ENCODE measurements around the gene SAA1.

DNA sequence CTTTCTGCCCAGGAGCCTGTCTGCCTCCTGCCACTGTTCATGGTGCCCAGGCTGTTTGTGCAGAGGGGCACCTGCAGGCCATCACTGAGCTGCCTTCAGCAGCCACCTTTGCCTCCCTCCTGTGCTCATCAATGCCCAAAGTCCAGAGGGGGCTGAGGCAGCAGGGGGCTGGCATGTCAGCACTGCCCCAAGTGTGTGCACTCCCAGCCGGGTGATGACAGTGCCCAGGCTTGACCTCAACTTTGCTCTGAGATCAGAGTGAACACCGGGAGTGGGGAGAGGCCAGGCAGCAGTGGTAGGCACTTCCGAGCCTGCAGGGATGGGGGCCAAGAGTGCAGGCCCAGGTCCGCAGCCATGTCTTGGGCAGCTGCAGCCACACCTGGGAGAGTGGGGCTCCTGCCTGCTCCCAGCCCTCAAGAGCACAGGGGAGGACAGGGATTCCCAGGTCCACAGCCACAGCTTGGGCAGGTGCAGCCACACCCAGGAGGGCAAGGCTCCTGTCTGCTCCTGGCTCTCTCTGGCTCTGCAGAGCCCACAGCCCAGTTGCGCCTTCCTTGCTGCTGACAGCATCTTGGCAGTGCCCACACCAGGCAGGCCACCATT, 44.7 kb upstream of the SAA1 start:
- no peak for TF ChIP-seq POLR2AphosphoS5 (IDR thresholded peaks at IDR 0.05; ENCODE audit: low read depth, low read length)
- TF ChIP-seq, protein P1, sequence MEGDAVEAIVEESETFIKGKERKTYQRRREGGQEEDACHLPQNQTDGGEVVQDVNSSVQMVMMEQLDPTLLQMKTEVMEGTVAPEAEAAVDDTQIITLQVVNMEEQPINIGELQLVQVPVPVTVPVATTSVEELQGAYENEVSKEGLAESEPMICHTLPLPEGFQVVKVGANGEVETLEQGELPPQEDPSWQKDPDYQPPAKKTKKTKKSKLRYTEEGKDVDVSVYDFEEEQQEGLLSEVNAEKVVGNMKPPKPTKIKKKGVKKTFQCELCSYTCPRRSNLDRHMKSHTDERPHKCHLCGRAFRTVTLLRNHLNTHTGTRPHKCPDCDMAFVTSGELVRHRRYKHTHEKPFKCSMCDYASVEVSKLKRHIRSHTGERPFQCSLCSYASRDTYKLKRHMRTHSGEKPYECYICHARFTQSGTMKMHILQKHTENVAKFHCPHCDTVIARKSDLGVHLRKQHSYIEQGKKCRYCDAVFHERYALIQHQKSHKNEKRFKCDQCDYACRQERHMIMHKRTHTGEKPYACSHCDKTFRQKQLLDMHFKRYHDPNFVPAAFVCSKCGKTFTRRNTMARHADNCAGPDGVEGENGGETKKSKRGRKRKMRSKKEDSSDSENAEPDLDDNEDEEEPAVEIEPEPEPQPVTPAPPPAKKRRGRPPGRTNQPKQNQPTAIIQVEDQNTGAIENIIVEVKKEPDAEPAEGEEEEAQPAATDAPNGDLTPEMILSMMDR (IDR thresholded peaks at IDR 0.05): no peak
- TF ChIP-seq, protein P2, sequence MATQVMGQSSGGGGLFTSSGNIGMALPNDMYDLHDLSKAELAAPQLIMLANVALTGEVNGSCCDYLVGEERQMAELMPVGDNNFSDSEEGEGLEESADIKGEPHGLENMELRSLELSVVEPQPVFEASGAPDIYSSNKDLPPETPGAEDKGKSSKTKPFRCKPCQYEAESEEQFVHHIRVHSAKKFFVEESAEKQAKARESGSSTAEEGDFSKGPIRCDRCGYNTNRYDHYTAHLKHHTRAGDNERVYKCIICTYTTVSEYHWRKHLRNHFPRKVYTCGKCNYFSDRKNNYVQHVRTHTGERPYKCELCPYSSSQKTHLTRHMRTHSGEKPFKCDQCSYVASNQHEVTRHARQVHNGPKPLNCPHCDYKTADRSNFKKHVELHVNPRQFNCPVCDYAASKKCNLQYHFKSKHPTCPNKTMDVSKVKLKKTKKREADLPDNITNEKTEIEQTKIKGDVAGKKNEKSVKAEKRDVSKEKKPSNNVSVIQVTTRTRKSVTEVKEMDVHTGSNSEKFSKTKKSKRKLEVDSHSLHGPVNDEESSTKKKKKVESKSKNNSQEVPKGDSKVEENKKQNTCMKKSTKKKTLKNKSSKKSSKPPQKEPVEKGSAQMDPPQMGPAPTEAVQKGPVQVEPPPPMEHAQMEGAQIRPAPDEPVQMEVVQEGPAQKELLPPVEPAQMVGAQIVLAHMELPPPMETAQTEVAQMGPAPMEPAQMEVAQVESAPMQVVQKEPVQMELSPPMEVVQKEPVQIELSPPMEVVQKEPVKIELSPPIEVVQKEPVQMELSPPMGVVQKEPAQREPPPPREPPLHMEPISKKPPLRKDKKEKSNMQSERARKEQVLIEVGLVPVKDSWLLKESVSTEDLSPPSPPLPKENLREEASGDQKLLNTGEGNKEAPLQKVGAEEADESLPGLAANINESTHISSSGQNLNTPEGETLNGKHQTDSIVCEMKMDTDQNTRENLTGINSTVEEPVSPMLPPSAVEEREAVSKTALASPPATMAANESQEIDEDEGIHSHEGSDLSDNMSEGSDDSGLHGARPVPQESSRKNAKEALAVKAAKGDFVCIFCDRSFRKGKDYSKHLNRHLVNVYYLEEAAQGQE (IDR thresholded peaks at IDR 0.05; ENCODE audit: insufficient read depth in 1 of 2, low read depth in 2 of 2, low read length in 1 of 2): no peak
- no peak for TF ChIP-seq TCF7L2 (IDR thresholded peaks at IDR 0.05; ENCODE audit: low read depth, low read length)
- TF ChIP-seq SIN3A (IDR thresholded peaks at IDR 0.05; ENCODE audit: borderline replicate concordance, insufficient read depth, low read depth, low read length): no peak
